Neural progenitor cell (in vitro differentiated cells): Measurements from ENCODE around the gene MASP1. TPM values are rescaled to one million over a fixed set of nuclear protein-coding genes. Genes with fewer than 3 reads are reported as not detected.

Source experiments
- DNase-seq: peaks from one replicate; pipeline ENCODE4 v3.0.0-alpha.2; 2016; ENCODE audit warnings: low spot score
- H2AFZ ChIP-seq: fragments of 200-600 bp; sonication (generic); replicated peaks from 2 replicates; pipeline ENCODE4 v1.6.1; 2016; ENCODE audit warnings: antibody characterized with exemption
- H3F3A ChIP-seq: fragments of 200-600 bp; sonication (generic); 2 replicates; pipeline ENCODE4 v1.6.1; 2016; ENCODE audit warnings: antibody characterized with exemption, low read depth
- H3K27ac ChIP-seq: fragments of 200-600 bp; sonication (generic); 2 replicates; pipeline ENCODE4 v1.5.1; 2016; ENCODE audit warnings: mild to moderate bottlenecking
- H3K27me3 ChIP-seq: fragments of 200-600 bp; sonication (generic); 2 replicates; pipeline ENCODE4 v1.6.1; 2016; ENCODE audit warnings: mild to moderate bottlenecking, moderate library complexity
- H3K36me3 ChIP-seq: fragments of 200-600 bp; sonication (generic); 2 replicates; pipeline ENCODE4 v1.5.1; 2016
- H3K4me1 ChIP-seq: fragments of 200-600 bp; sonication (generic); 2 replicates; pipeline ENCODE4 v1.6.1; 2016; ENCODE audit warnings: mixed run types
- H3K4me2 ChIP-seq: fragments of 200-600 bp; sonication (generic); 2 replicates; pipeline ENCODE4 v1.6.1; 2016
- H3K4me3 ChIP-seq: fragments of 200-600 bp; sonication (generic); 2 replicates; pipeline ENCODE4 v1.5.1; 2016
- H3K79me2 ChIP-seq: fragments of 200-600 bp; sonication (generic); 2 replicates; pipeline ENCODE4 v1.6.1; 2016; ENCODE audit warnings: low read depth
- H3K9ac ChIP-seq: fragments of 200-600 bp; sonication (generic); 2 replicates; pipeline ENCODE4 v1.6.1; 2016
- H3K9me3 ChIP-seq: fragments of 200-600 bp; sonication (generic); 2 replicates; pipeline ENCODE4 v1.5.1; 2016; ENCODE audit warnings: low read depth
- H4K20me1 ChIP-seq: fragments of 200-600 bp; sonication (generic); 2 replicates; pipeline ENCODE4 v1.6.1; 2016; ENCODE audit warnings: low read depth
- H3K27ac Mint-ChIP-seq: 3 replicates; pipeline ENCODE4 v1.8.0; 2021; ENCODE audit warnings: mixed read lengths
- H3K27me3 Mint-ChIP-seq: 2 replicates; pipeline ENCODE4 v1.8.0; 2022; ENCODE audit warnings: low read depth, mild to moderate bottlenecking, inconsistent platforms, moderate library complexity, mixed read lengths; ENCODE audit not compliant: insufficient read depth
- H3K36me3 Mint-ChIP-seq: 3 replicates; pipeline ENCODE4 v1.8.0; 2021; ENCODE audit warnings: mixed read lengths
- H3K4me1 Mint-ChIP-seq: 3 replicates; pipeline ENCODE4 v1.8.0; 2021; ENCODE audit warnings: mixed read lengths
- H3K4me3 Mint-ChIP-seq: 3 replicates; pipeline ENCODE4 v1.8.0; 2021; ENCODE audit warnings: mild to moderate bottlenecking, moderate library complexity, mixed read lengths
- H3K9me3 Mint-ChIP-seq: 3 replicates; pipeline ENCODE4 v1.8.0; 2020; ENCODE audit warnings: mixed read lengths
- CTCF ChIP-seq: fragments of 200-600 bp; sonication (generic); IDR thresholded peaks from 2 replicates; pipeline ENCODE4 v1.5.1; 2017; ENCODE audit warnings: antibody characterized with exemption, mild to moderate bottlenecking
- EZH2 ChIP-seq: fragments of 200-600 bp; sonication (generic); IDR thresholded peaks from 2 replicates; pipeline ENCODE4 v1.6.1; 2017; ENCODE audit warnings: antibody characterized with exemption, mild to moderate bottlenecking, moderate library complexity
- EZH2phosphoT487 ChIP-seq: fragments of 200-600 bp; sonication (generic); IDR thresholded peaks from 2 replicates; pipeline ENCODE4 v1.6.1; 2017; ENCODE audit warnings: antibody characterized with exemption
- total RNA-seq: library from RNA; depleted of rRNA; stranded (reverse); fragments of >200 nt; gene quantifications from 2 replicates; pipeline ENCODE4 v1.2.3, GENCODE V29; 2015; ENCODE audit warnings: low replicate concordance

The MASP1 gene
- total RNA-seq, 1 donor from 2014 or later, result 3.3 TPM

- Mint-ChIP-seq H3K27me3 (no peaks in the 10 kb centered on the region), H3K4me1 (peaks cover 16% of the 10 kb centered on the region), H3K27ac (no peak overlapping the region), H3K4me3 (no peak overlapping the region), H3K36me3 (no peaks in the 10 kb centered on the region), H3K9me3 (peaks cover 4% of the 10 kb centered on the region)
- Histone ChIP-seq H3F3A (peaks cover 3% of the 10 kb centered on the region), H3K4me1 (peaks cover 12% of the 10 kb centered on the region), H3K9me3 (no peaks in the 10 kb centered on the region), H3K4me2 (no peak overlapping the region), H3K4me3 (no peak overlapping the region), H3K27me3 (no peaks in the 10 kb centered on the region), H4K20me1 (no peaks in the 10 kb centered on the region), H3K27ac (no peak overlapping the region), H3K79me2 (no peaks in the 10 kb centered on the region), H2AFZ (no peak overlapping the region), H3K36me3 (no peaks in the 10 kb centered on the region), H3K9ac (no peak overlapping the region)
- TF ChIP-seq CTCF (no peak), EZH2 (no peak), EZH2phosphoT487 (no peak)
- no peak for DNase-seq
Observed at GRCh38 chr3:187212705-187213104, 78.8 kb downstream of the MASP1 start.

- Histone ChIP-seq H3K4me2 (no peak overlapping the region), H3K27ac (no peak overlapping the region), H2AFZ (no peak overlapping the region), H3K27me3 (no peaks in the 10 kb centered on the region), H3K36me3 (no peaks in the 10 kb centered on the region), H3K9me3 (peaks cover 2% of the 10 kb centered on the region), H4K20me1 (no peaks in the 10 kb centered on the region), H3K9ac (no peak overlapping the region), H3K4me3 (no peak overlapping the region), H3F3A (peaks cover 3% of the 10 kb centered on the region), H3K79me2 (no peaks in the 10 kb centered on the region), H3K4me1 (peaks cover 12% of the 10 kb centered on the region)
- H3K27ac Mint-ChIP-seq, result no peak overlapping the region
- TF ChIP-seq EZH2 (no peak), CTCF (no peak), EZH2phosphoT487 (no peak)
- H3K9me3 Mint-ChIP-seq, result peaks cover 6% of the 10 kb centered on the region
- no peak for DNase-seq
- no peaks in the 10 kb centered on the region for H3K27me3 Mint-ChIP-seq
- H3K4me1 Mint-ChIP-seq, result peaks cover 16% of the 10 kb centered on the region
- H3K36me3 Mint-ChIP-seq, result no peaks in the 10 kb centered on the region
- no peak overlapping the region for H3K4me3 Mint-ChIP-seq
Observed at GRCh38 chr3:187212196-187212545, 79.4 kb downstream of the MASP1 start.

- no peaks in the 10 kb centered on the region for H3K27me3 ChIP-seq
- no peaks in the 10 kb centered on the region for H4K20me1 ChIP-seq
- peaks cover 12% of the 10 kb centered on the region for H3K4me1 ChIP-seq
- no peak overlapping the region for H2AFZ ChIP-seq
- Mint-ChIP-seq H3K4me3 (no peak overlapping the region), H3K27ac (no peak overlapping the region), H3K4me1 (peaks cover 16% of the 10 kb centered on the region), H3K9me3 (peaks cover 6% of the 10 kb centered on the region), H3K36me3 (no peaks in the 10 kb centered on the region), H3K27me3 (no peaks in the 10 kb centered on the region)
- no peaks in the 10 kb centered on the region for H3K79me2 ChIP-seq
- H3F3A ChIP-seq, result peaks cover 3% of the 10 kb centered on the region
- DNase-seq, result no peak
- H3K36me3 ChIP-seq, result no peaks in the 10 kb centered on the region
- no peak overlapping the region for H3K4me2 ChIP-seq
- H3K4me3 ChIP-seq, result no peak overlapping the region
- no peak overlapping the region for H3K9ac ChIP-seq
- peaks cover 5% of the 10 kb centered on the region for H3K9me3 ChIP-seq
- TF ChIP-seq EZH2 (no peak), EZH2phosphoT487 (no peak), CTCF (no peak)
- no peak overlapping the region for H3K27ac ChIP-seq
Observed at GRCh38 chr3:187211532-187212195, 79.9 kb downstream of the MASP1 start.
